Ishikawa (cell line): Measurements from ENCODE around the gene SRGAP1.

ENCODE experiments used
- CREB1 ChIP-seq: IDR thresholded peaks from 2 replicates; pipeline ENCODE4 v1.6.1; 2012; ENCODE audit warnings: low read depth
- FOXM1 ChIP-seq: IDR thresholded peaks from 2 replicates; pipeline ENCODE4 v1.6.1; 2012; ENCODE audit warnings: low read depth, borderline replicate concordance
- RAD21 ChIP-seq: IDR thresholded peaks from 2 replicates; pipeline ENCODE4 v1.6.1; 2012; ENCODE audit warnings: low read depth
- TAF1 ChIP-seq: IDR thresholded peaks from 2 replicates; pipeline ENCODE4 v1.6.1; 2012; ENCODE audit warnings: low read depth, mild to moderate bottlenecking
- TF ChIP-seq, protein P1 (sequence below): IDR thresholded peaks from 2 replicates; pipeline ENCODE4 v1.6.1; 2012

DNA sequence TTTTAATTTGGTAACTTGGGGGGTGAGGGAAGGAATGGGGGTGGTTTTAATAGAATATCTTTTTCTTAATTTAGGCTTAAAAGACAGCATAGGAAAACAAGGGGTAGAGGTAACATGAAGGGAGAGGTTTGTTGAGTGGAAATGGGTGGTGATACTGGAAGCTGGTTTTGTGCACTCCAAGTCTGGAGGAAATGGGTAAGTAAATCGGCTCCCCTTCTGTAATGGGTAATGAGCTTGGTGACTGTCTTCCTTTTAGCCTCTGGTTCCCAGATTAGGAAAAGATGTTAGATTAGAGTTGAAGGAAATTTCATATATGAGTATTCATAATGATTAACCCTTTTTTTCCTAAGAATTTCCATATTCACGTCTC, 122.1 kb downstream of the SRGAP1 start:
- TF ChIP-seq, protein P1, sequence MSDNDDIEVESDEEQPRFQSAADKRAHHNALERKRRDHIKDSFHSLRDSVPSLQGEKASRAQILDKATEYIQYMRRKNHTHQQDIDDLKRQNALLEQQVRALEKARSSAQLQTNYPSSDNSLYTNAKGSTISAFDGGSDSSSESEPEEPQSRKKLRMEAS: no peak
- TF ChIP-seq CREB1: no peak
- TF ChIP-seq RAD21: no peak
- no peak for TF ChIP-seq FOXM1
- no peak for TF ChIP-seq TAF1
